WERI-Rb-1 (cell line): ENCODE data around the gene SFT2D3.

ENCODE experiments used
- DNase-seq: peaks from one replicate; pipeline ENCODE4 v3.0.0-alpha.2; 2020
- H3K27ac ChIP-seq: fragments of 250-450 bp; sonication (Bioruptor Pico); 2 replicates; pipeline ENCODE4 v1.5.1; 2020; ENCODE audit warnings: mild to moderate bottlenecking, moderate library complexity
- H3K27me3 ChIP-seq: fragments of 250-450 bp; sonication (Bioruptor Pico); 2 replicates; pipeline ENCODE4 v1.5.1; 2021; ENCODE audit warnings: mild to moderate bottlenecking, low read depth, moderate library complexity; ENCODE audit not compliant: insufficient read depth, severe bottlenecking
- H3K36me3 ChIP-seq: fragments of 250-450 bp; sonication (Bioruptor Pico); 2 replicates; pipeline ENCODE4 v1.5.1; 2020; ENCODE audit warnings: mild to moderate bottlenecking, moderate library complexity
- H3K4me3 ChIP-seq: 2 replicates; pipeline ENCODE4 v1.5.1; 2011; ENCODE audit warnings: low read depth, mild to moderate bottlenecking, control low read depth, low read length
- H3K9me3 ChIP-seq: fragments of 250-450 bp; sonication (Bioruptor Pico); 2 replicates; pipeline ENCODE4 v1.5.1; 2021; ENCODE audit warnings: mild to moderate bottlenecking, moderate library complexity; ENCODE audit not compliant: severe bottlenecking
- CTCF ChIP-seq: IDR thresholded peaks from 2 replicates; pipeline ENCODE4 v1.5.1; 2011; ENCODE audit warnings: low read depth, mild to moderate bottlenecking, control low read depth, inconsistent platforms, low read length

Gene SFT2D3

GRCh38 chr2:127683056-127683455 is 18.2 kb upstream of the SFT2D3 start:
- no peaks in the 10 kb centered on the region for H3K27me3 ChIP-seq
- no peaks in the 10 kb centered on the region for H3K36me3 ChIP-seq
- H3K4me3 ChIP-seq: no peak overlapping the region
- H3K9me3 ChIP-seq: no peaks in the 10 kb centered on the region
- H3K27ac ChIP-seq: no peak overlapping the region
- no peak for TF ChIP-seq CTCF
- DNase-seq: no peak

GRCh38 chr2:127683757-127684156 is 17.5 kb upstream of the SFT2D3 start:
- Histone ChIP-seq H3K36me3 (no peaks in the 10 kb centered on the region), H3K27ac (no peak overlapping the region), H3K27me3 (no peaks in the 10 kb centered on the region), H3K4me3 (no peak overlapping the region), H3K9me3 (no peaks in the 10 kb centered on the region)
- no peak for TF ChIP-seq CTCF
- peak; percentile 38 for DNase-seq

- Histone ChIP-seq H3K9me3 (peaks cover 7% of the 10 kb centered on the region), H3K27ac (peak overlapping the region; percentile 37), H3K36me3 (no peaks in the 10 kb centered on the region), H3K4me3 (no peak overlapping the region), H3K27me3 (no peaks in the 10 kb centered on the region)
- no peak for TF ChIP-seq CTCF
- DNase-seq: peak; percentile 37
Observed at GRCh38 chr2:127685410-127686080, 15.8 kb upstream of the SFT2D3 start.

- peaks cover 13% of the 10 kb centered on the region for H3K9me3 ChIP-seq
- H3K27me3 ChIP-seq: no peaks in the 10 kb centered on the region
- H3K36me3 ChIP-seq: no peaks in the 10 kb centered on the region
- no peak overlapping the region for H3K4me3 ChIP-seq
- no peak overlapping the region for H3K27ac ChIP-seq
- no peak for TF ChIP-seq CTCF
- DNase-seq: no peak
Observed at GRCh38 chr2:127688405-127688804, 12.9 kb upstream of the SFT2D3 start.

GRCh38 chr2:127690696-127691095 is 10.6 kb upstream of the SFT2D3 start:
- no peak for DNase-seq
- H3K27ac ChIP-seq: no peak overlapping the region
- H3K36me3 ChIP-seq: no peaks in the 10 kb centered on the region
- no peaks in the 10 kb centered on the region for H3K27me3 ChIP-seq
- no peak overlapping the region for H3K4me3 ChIP-seq
- peaks cover 13% of the 10 kb centered on the region for H3K9me3 ChIP-seq
- no peak for TF ChIP-seq CTCF

GRCh38 chr2:127694986-127695385 is 6.3 kb upstream of the SFT2D3 start:
- DNase-seq: no peak
- Histone ChIP-seq H3K27ac (no peak overlapping the region), H3K36me3 (no peaks in the 10 kb centered on the region), H3K27me3 (no peaks in the 10 kb centered on the region), H3K9me3 (peaks cover 9% of the 10 kb centered on the region), H3K4me3 (peak overlapping the region; percentile 30)
- no peak for TF ChIP-seq CTCF
